SKM-1 treated with dmso at 0.1 percent for 144 hours (cell line): Measurements from ENCODE around the gene ABCE1.

Experiments used
- DNase-seq: peaks from one replicate; lab custom pipeline; 2025; ENCODE audit not compliant: unreplicated experiment; lab: John Stamatoyannopoulos, UW

The ABCE1 gene

GRCh38 chr4:145097821-145098674 is at the start of gene ABCE1, which contains the start of gene ANAPC10:
ABCE1 (plus strand) TSS chr4:145098311; CDS start chr4:145104413, 6,102 bp downstream.
ANAPC10 (minus strand) TSS chr4:145098196; CDS start chr4:145096099, 2,097 bp downstream.
- DNase-seq = peak; percentile 95

- no peak for DNase-seq
These were observed 49.3 kb upstream of the ABCE1 start for GRCh38 chr4:145048817-145049216.

- DNase-seq = no peak
These were observed 48.9 kb upstream of the ABCE1 start for GRCh38 chr4:145049241-145049640.

- no peak for DNase-seq
These were observed 42.4 kb upstream of the ABCE1 start for GRCh38 chr4:145055533-145056257.

- no peak for DNase-seq
These were observed 41.6 kb upstream of the ABCE1 start for GRCh38 chr4:145056325-145057130.

- no peak for DNase-seq
These were observed 39.9 kb upstream of the ABCE1 start for GRCh38 chr4:145058256-145058655.

GRCh38 chr4:145061318-145061920 is 36.7 kb upstream of the ABCE1 start:
- DNase-seq = peak; percentile 51

- no peak for DNase-seq
These were observed 32.0 kb upstream of the ABCE1 start for GRCh38 chr4:145066063-145066501.

GRCh38 chr4:145069361-145069760 is 28.8 kb upstream of the ABCE1 start:
- DNase-seq = no peak

- no peak for DNase-seq
These were observed 26.6 kb upstream of the ABCE1 start for GRCh38 chr4:145071560-145071959.

- no peak for DNase-seq
These were observed 22.2 kb upstream of the ABCE1 start for GRCh38 chr4:145075742-145076468.

- DNase-seq = no peak
These were observed 21.6 kb upstream of the ABCE1 start for GRCh38 chr4:145076469-145076855.

GRCh38 chr4:145081756-145082155 is 16.4 kb upstream of the ABCE1 start:
- no peak for DNase-seq

- no peak for DNase-seq
These were observed 14.1 kb upstream of the ABCE1 start for GRCh38 chr4:145083891-145084605.

GRCh38 chr4:145090380-145090779 is 7.7 kb upstream of the ABCE1 start:
- DNase-seq = no peak

- DNase-seq = no peak
These were observed 4.5 kb upstream of the ABCE1 start for GRCh38 chr4:145093638-145094037.

GRCh38 chr4:145097331-145097820 is 735 bp upstream of the ABCE1 start:
- DNase-seq = no peak

GRCh38 chr4:145098675-145099037 is 545 bp downstream of the ABCE1 start:
- DNase-seq = no peak

GRCh38 chr4:145099653-145100052 is 1.5 kb downstream of the ABCE1 start:
- DNase-seq = no peak
